ENCODE results near the gene SLC17A5.
"Not testable (repeated sequence)": the region's sequence is repeated elsewhere in the genome, so short reads cannot be mapped to it uniquely, and the experiment has no call there.

Gene SLC17A5

DNA sequence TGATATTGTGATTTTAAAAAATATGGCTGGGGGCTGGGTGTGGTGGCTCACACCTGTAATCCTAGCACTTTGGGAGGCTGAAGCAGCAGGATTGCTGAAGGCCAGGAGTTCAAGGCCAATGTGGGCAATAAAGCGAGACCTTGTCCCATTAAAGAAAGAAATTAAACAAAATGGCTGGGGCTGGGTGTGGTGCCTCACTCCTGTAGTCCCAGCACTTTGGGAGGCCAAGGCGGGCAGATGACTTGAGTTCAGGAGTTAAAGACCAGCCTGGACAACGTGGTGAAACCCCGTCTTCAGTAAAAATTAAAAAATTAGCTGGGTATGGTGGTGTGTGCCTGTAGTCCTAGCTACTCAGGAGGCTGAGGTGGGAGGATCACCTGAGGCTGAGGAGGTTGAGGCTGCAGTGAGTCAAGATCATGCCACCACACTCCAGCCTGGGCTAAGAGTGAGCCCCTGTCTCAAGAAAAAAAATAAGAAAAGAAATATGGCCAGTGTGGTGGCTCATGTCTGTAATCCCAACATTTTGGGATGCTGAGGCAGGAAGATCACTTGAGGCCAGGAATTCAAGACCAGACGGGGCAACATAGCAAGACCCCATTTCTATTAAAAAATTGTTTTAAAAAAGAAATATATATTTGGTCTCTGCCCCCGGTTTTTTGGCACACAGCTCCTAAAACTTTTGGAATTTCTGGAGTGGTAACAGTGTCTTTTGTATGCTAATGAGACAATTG is 39.8 kb downstream of the SLC17A5 start:
- no peak for DNase-seq

GRCh38 chr6:73612611-73613010 is 41.2 kb downstream of the SLC17A5 start:
- no peak for DNase-seq

GRCh38 chr6:73610444-73611275 is 43.1 kb downstream of the SLC17A5 start:
- peak in 1 of 2 donors; percentile 59 for DNase-seq

DNA sequence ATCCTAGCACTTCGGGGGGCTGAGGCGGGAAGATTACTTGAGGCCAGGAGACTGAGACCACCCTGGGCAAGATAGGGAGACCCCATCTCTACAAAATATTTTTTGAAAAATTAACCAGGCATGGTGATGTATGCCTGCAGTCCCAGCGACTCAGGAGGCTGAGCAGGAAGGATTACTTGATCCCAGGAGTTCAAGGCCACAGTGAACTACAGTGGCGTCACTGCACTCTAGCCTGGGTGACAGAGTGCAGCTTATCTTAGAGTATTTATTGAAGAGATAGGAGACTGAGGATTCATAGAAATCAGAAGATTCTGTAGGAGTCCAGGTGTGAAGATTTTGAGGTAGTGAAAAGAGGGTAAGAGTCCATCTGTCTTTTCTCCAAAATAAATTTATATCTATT is 45.0 kb downstream of the SLC17A5 start:
- no peak for DNase-seq

- DNase-seq, result no peak
Measured at GRCh38 chr6:73606428-73606827, 47.4 kb downstream of the SLC17A5 start.

- no peak for DNase-seq
Measured at GRCh38 chr6:73604461-73604860, 49.3 kb downstream of the SLC17A5 start.

DNA sequence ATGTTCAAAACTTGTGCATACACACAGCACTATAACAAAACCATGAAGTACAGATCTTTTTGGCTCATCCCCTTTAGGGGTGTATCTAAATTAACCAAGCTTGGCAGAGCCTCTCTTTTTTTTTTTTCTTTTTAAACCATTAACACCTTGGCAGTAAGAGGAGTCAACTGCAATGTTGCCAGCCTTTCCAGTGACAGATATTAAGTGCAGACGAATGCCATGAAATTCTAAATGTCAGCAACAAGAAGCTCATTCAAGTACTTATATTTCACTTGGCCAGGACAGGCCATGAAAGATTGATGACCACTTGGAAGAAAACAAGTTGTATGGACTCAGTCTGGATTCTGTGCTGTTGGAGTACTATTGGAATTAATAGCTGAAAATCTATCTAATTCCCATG is 49.8 kb downstream of the SLC17A5 start:
- no peak for DNase-seq

- no peak for DNase-seq
Measured at GRCh38 chr6:73586416-73586974, 67.3 kb downstream of the SLC17A5 start.

- peak in 1 of 2 donors; percentile 49 for DNase-seq
Measured at GRCh38 chr6:73585566-73586415, 68.0 kb downstream of the SLC17A5 start.

DNA sequence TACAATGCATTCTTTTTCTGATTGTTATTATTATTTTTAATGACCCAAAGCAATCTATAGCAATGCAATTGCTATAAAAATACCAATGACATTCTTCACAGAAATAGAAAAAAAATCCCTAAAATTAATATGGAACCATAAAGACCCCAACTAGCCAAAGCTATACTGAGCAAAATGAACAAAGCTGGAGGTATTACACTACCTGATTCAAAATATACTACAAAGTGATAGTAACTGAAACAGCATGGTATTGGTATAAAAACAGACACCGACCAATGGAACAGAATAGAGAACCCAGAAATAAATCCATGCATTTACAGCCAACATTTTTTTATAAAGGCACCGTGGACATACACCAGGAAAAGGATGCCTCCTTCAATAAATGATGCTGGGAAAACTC is 72.5 kb downstream of the SLC17A5 start:
- no peak for DNase-seq

- DNase-seq, result peak; percentile 78 to 90
Measured at GRCh38 chr6:73580247-73581149, 73.3 kb downstream of the SLC17A5 start.

GRCh38 chr6:73579851-73580246 is 73.9 kb downstream of the SLC17A5 start:
- peak; percentile 18 to 32 for DNase-seq

GRCh38 chr6:73579389-73579788 is 74.4 kb downstream of the SLC17A5 start:
- no peak for DNase-seq

DNA sequence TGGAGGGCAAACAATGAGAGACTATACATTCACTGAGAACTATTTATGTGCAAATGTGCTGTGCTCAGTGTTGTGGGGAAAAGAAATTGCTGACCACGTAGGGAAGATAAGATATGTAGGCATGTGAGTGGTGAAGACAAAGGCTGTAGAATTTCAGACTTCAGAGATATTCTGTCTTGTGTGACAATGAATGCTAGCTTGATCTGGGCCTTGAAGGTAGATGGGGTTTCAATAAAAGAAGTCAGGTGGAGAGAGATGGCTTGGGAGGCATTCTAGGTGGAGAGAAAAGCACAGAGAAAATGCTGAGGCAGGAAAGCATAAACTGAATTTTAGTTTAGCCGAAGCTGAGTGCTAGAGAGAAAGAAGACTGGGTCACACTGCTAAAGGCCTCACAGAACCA is 76.1 kb downstream of the SLC17A5 start:
- DNase-seq, result no peak

DNA sequence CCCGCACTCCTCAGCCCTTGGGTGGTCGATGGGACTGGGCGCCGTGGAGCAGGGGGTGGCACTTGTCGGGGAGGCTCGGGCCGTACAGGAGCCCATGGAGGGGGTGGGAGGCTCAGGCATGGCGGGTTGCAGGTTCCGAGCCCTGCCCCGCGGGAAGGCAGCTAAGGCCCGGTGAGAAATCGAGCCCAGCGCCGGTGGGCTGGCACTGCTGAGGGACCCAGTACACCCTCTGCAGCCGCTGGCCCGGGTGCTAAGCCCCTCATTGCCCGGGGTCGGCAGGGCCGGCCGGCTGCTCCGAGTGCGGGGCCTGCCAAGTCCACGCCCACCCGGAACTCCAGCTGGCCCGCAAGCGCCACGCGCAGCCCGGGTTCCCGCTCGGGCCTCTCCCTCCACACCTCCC is 81.3 kb downstream of the SLC17A5 start:
- DNase-seq, result not testable (repeated sequence)

GRCh38 chr6:73571218-73572181 is 82.3 kb downstream of the SLC17A5 start:
- not testable (repeated sequence) for DNase-seq

- DNase-seq, result no peak
Measured at GRCh38 chr6:73569121-73569520, 84.7 kb downstream of the SLC17A5 start.

DNA sequence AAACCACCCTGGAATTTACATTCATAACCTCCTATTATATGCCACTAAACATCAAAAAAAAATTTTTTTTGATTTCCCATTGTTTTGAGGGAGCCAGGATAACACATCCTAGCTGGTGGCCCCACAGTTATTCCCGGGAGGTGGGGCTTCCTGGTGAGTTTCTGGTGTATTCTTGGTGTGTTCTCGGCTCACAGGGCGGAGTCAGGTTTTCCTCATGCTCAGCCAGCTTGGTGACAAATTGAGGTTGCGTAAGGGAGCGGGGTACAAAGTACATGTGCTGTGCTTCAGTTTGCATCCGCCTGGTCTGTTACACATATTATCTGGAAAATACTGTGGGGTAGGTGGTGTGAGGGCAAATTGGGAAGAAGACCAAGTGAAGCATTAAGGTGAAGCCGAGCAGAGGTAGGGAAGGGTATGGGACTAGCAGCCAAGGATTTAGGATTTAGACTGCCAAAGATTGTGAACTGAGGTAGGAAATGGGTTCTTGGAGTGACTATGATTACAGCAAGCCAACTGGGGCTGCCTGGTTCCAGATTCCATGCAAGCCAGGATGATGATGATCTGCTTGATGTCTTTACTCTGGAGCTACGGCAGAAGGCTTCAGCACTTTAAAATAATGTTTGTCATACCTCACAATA is 86.7 kb downstream of the SLC17A5 start:
- DNase-seq, result no peak

DNA sequence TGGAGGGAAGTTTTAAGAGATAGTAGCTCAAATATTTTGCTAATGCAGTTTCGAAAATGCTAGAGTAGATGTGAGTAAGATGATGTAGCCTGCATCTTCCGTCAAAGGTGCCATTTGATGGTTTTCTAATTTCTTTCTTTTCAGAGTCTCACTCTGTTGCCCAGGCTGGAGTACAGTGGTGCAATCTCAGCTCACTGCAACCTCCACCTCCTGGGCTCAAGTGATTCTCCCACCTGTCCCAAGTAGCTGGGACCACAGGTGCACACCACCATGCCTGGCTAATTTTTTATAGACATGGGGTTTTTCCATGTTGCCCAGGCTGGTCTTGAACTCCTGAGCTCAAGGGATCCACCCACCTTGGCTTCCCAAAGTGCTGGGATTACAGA is 87.3 kb downstream of the SLC17A5 start:
- not testable (repeated sequence) for DNase-seq
